HAP-1 (cell line): ENCODE measurements around the gene ARMCX6.
"Not testable (repeated sequence)": the region's sequence is repeated elsewhere in the genome, so short reads cannot be mapped to it uniquely, and the experiment has no call there.

Experiments used
- DNase-seq, 2 experiments: peaks; one replicate each; pipeline ENCODE4 v3.0.0-alpha.2; 2016 to 2020; ENCODE audit warnings: low spot score in 2 of 2
- H3K27me3 ChIP-seq: fragments of 250-450 bp; sonication (Bioruptor Pico); 2 replicates; pipeline ENCODE4 v1.5.1; 2020; ENCODE audit warnings: low read depth, mild to moderate bottlenecking, moderate library complexity
- H3K36me3 ChIP-seq: fragments of 250-450 bp; sonication (Bioruptor Pico); replicated peaks from 2 replicates; pipeline ENCODE4 v1.5.1; 2020; ENCODE audit warnings: mild to moderate bottlenecking
- H3K4me1 ChIP-seq: fragments of 250-450 bp; sonication (Bioruptor Pico); 2 replicates; pipeline ENCODE4 v1.5.1; 2020; ENCODE audit warnings: mild to moderate bottlenecking
- H3K4me3 ChIP-seq: fragments of 250-450 bp; sonication (Bioruptor Pico); 2 replicates; pipeline ENCODE4 v1.5.1; 2020; ENCODE audit warnings: mild to moderate bottlenecking, moderate library complexity
- H3K9me3 ChIP-seq: fragments of 250-450 bp; sonication (Bioruptor Pico); 2 replicates; pipeline ENCODE4 v1.5.1; 2020; ENCODE audit warnings: mild to moderate bottlenecking, moderate library complexity
- in situ Hi-C: fragments of 300-500 bp; cut with MboI; formaldehyde crosslinking; loops from 3 replicates; pipeline ENCODE4 v1.14.3; 2020; ENCODE audit warnings: low sequenced_read_pairs, inconsistent platforms, mixed read lengths

Gene ARMCX6

GRCh38 chrX:101617211-101618191 is at the start of gene ARMCX6:
Gene ARMCX6 (minus strand): TSS chrX:101618000. CDS start chrX:101616620, 1,380 bp downstream.
- in situ Hi-C loops, result no loop called here

GRCh38 chrX:101659601-101660063 is 41.8 kb upstream of the ARMCX6 start, which contains the start of gene ARMCX2:
Gene ARMCX2 (minus strand): TSS chrX:101659850. CDS start chrX:101657588, 2,262 bp downstream.
- Histone ChIP-seq H3K4me1 (no peaks in the 10 kb centered on the region), H3K9me3 (no peaks in the 10 kb centered on the region), H3K4me3 (no peak within 1 kb of the TSS), H3K36me3 (no peaks in the 10 kb centered on the region), H3K27me3 (peaks cover 9% of the 10 kb centered on the region; the same call in 1 of the 2 replicates)
- in situ Hi-C loops, result no loop called here
- DNase-seq, result no peak

More at GRCh38 chrX:101617211-101618191, at the start of gene ARMCX6:
- Histone ChIP-seq H3K9me3 (no peaks in the 10 kb centered on the region), H3K27me3 (no peaks in the 10 kb centered on the region), H3K36me3 (peaks cover 5% of the 10 kb centered on the region), H3K4me3 (peak within 1 kb of the TSS; percentile 54), H3K4me1 (peaks cover 19% of the 10 kb centered on the region)
- DNase-seq, result peak; percentile 87 to 88

- in situ Hi-C loops, result no loop called here
Observed at GRCh38 chrX:101658661-101659491, 41.1 kb upstream of the ARMCX6 start.

GRCh38 chrX:101657495-101657894 is 39.7 kb upstream of the ARMCX6 start:
- DNase-seq, result no peak
- peaks cover 4% of the 10 kb centered on the region; the same call in 1 of the 2 replicates for H3K27me3 ChIP-seq
- no peak overlapping the region for H3K4me3 ChIP-seq
- no peaks in the 10 kb centered on the region for H3K36me3 ChIP-seq
- no peaks in the 10 kb centered on the region for H3K9me3 ChIP-seq
- in situ Hi-C loops, result no loop called here
- no peaks in the 10 kb centered on the region for H3K4me1 ChIP-seq

More at GRCh38 chrX:101658661-101659491, 41.1 kb upstream of the ARMCX6 start:
- Histone ChIP-seq H3K27me3 (peaks cover 8% of the 10 kb centered on the region; the same call in 1 of the 2 replicates), H3K9me3 (no peaks in the 10 kb centered on the region), H3K4me3 (no peak overlapping the region), H3K36me3 (no peaks in the 10 kb centered on the region), H3K4me1 (no peaks in the 10 kb centered on the region)
- DNase-seq, result no peak

GRCh38 chrX:101656817-101657216 is 39.0 kb upstream of the ARMCX6 start:
- Histone ChIP-seq H3K27me3 (peaks cover 4% of the 10 kb centered on the region; the same call in 1 of the 2 replicates), H3K4me1 (no peaks in the 10 kb centered on the region), H3K9me3 (no peaks in the 10 kb centered on the region), H3K36me3 (no peaks in the 10 kb centered on the region), H3K4me3 (no peak overlapping the region)
- in situ Hi-C loops, result no loop called here
- no peak for DNase-seq

GRCh38 chrX:101655534-101655933 is 37.7 kb upstream of the ARMCX6 start:
- Histone ChIP-seq H3K9me3 (no peaks in the 10 kb centered on the region), H3K4me1 (no peaks in the 10 kb centered on the region), H3K36me3 (no peaks in the 10 kb centered on the region), H3K27me3 (peaks cover 3% of the 10 kb centered on the region; the same call in 1 of the 2 replicates), H3K4me3 (no peak overlapping the region)
- in situ Hi-C loops, result no loop called here
- DNase-seq, result no peak

- H3K4me1 ChIP-seq, DNase-seq, H3K4me3 ChIP-seq, H3K27me3 ChIP-seq, H3K36me3 ChIP-seq, H3K9me3 ChIP-seq, in situ Hi-C loops: not testable (repeated sequence)
Observed at GRCh38 chrX:101647716-101648115, 29.9 kb upstream of the ARMCX6 start.

- Histone ChIP-seq H3K4me3 (no peak overlapping the region), H3K36me3 (no peaks in the 10 kb centered on the region), H3K27me3 (no peaks in the 10 kb centered on the region; the same call in 1 of the 2 replicates), H3K9me3 (no peaks in the 10 kb centered on the region), H3K4me1 (no peaks in the 10 kb centered on the region)
- in situ Hi-C loops, result no loop called here
- DNase-seq, result no peak
Observed at GRCh38 chrX:101642093-101642492, 24.3 kb upstream of the ARMCX6 start.

GRCh38 chrX:101639583-101639982 is 21.8 kb upstream of the ARMCX6 start:
- in situ Hi-C loops, result no loop called here
- Histone ChIP-seq H3K36me3 (no peaks in the 10 kb centered on the region), H3K4me3 (no peak overlapping the region), H3K9me3 (no peaks in the 10 kb centered on the region), H3K27me3 (no peaks in the 10 kb centered on the region; the same call in 1 of the 2 replicates), H3K4me1 (no peaks in the 10 kb centered on the region)
- no peak for DNase-seq

GRCh38 chrX:101619364-101619763 is 1.6 kb upstream of the ARMCX6 start:
- Histone ChIP-seq H3K9me3 (no peaks in the 10 kb centered on the region), H3K4me1 (peaks cover 20% of the 10 kb centered on the region), H3K27me3 (no peaks in the 10 kb centered on the region), H3K4me3 (no peak overlapping the region), H3K36me3 (peaks cover 6% of the 10 kb centered on the region)
- DNase-seq, result peak; percentile 34 to 63
- in situ Hi-C loops, result no loop called here

GRCh38 chrX:101605728-101606127 is 12.1 kb downstream of the ARMCX6 start:
- DNase-seq, result no peak
- H3K4me3 ChIP-seq, result no peak overlapping the region
- no peaks in the 10 kb centered on the region for H3K9me3 ChIP-seq
- H3K36me3 ChIP-seq, result no peaks in the 10 kb centered on the region
- in situ Hi-C loops, result no loop called here
- H3K27me3 ChIP-seq, result peaks cover 2% of the 10 kb centered on the region; the same call in 1 of the 2 replicates
- no peaks in the 10 kb centered on the region for H3K4me1 ChIP-seq

- peaks cover 2% of the 10 kb centered on the region; the same call in 1 of the 2 replicates for H3K27me3 ChIP-seq
- no peaks in the 10 kb centered on the region for H3K36me3 ChIP-seq
- in situ Hi-C loops, result no loop called here
- no peaks in the 10 kb centered on the region for H3K9me3 ChIP-seq
- DNase-seq, result no peak
- H3K4me1 ChIP-seq, result no peaks in the 10 kb centered on the region
- no peak overlapping the region for H3K4me3 ChIP-seq
Observed at GRCh38 chrX:101605146-101605545, 12.7 kb downstream of the ARMCX6 start.

- Histone ChIP-seq H3K36me3 (no peaks in the 10 kb centered on the region), H3K27me3 (peaks cover 3% of the 10 kb centered on the region), H3K9me3 (no peaks in the 10 kb centered on the region), H3K4me3 (no peak overlapping the region), H3K4me1 (no peaks in the 10 kb centered on the region)
- in situ Hi-C loops, result no loop called here
- DNase-seq, result no peak
Observed at GRCh38 chrX:101602077-101602476, 15.7 kb downstream of the ARMCX6 start.
